ENCODE data around the gene HEMGN.
"Not testable (repeated sequence)": the region's sequence is repeated elsewhere in the genome, so short reads cannot be mapped to it uniquely, and the experiment has no call there.

The HEMGN gene

DNA sequence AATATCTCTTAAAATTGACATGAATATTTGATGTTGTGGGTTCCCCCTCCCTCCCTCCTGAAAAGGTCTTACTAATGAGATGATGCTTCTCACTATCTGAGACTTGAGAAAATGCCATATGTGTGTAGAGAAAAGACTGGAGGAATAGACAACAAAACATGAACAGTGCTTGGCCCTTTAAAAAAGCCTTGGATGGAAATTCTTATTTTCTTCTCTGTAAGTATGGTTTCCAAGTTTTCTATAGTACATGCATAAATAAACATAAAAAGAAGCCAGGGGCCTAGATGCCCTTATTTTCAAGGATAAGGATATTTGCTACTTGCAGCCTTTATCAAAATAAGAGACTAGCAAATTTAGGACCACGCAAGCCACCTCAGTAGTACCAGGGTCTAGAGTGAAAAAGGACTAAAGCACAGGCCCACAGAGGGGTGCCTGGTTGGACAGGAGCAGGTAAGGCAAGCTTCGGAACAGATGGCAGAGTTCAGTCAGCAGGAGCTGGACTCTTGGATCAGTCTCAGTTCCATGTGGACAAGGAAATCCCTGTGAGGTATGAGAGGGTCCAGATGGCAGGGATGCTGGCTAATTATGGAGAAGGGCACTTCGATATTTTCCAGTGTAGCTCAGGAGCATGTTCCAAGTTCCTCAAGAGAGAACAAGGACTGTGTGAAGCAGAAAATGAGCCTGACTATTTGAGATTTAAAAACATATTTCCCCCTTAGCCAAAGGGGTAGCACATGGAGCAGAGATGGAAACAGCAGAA lies 40.6 kb upstream of the HEMGN start:
- no peak for TF ChIP-seq CTCF (IDR thresholded peaks at IDR 0.05; ENCODE audit: control insufficient read depth, extremely low read depth, insufficient read depth)
- DNase-seq (ENCODE audit: low read depth), result no peak
- no peak overlapping the region for H3K4me3 ChIP-seq (ENCODE audit: low read depth, low read length)

DNA sequence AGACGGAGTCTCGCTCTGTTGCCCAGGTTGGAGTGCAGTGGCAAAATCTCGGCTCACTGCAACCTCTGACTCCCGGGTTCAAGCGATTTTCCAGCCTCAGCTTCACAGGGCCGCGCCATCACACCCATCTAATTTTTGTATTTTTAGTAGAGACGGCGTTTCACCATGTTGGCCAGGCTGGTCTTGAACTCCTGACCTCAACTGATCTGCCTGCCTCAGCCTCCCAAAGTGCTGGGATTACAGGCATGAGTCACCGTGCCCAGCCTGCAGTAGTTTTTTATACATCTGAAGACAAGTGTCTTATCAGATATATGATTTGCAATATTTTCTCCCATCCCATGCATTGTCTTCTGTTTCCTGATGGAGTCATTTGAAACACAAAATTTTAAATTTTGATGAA lies 38.7 kb upstream of the HEMGN start:
- not testable (repeated sequence) for H3K4me3 ChIP-seq (ENCODE audit: low read depth, low read length); DNase-seq (ENCODE audit: low read depth)

GRCh38 chr9:97975376-97975775 lies 37.4 kb upstream of the HEMGN start:
- no peak for DNase-seq (ENCODE audit: low read depth)
- TF ChIP-seq CTCF (IDR thresholded peaks at IDR 0.05; ENCODE audit: control insufficient read depth, extremely low read depth, insufficient read depth), result no peak
- H3K4me3 ChIP-seq (ENCODE audit: low read depth, low read length), result no peak overlapping the region

DNA sequence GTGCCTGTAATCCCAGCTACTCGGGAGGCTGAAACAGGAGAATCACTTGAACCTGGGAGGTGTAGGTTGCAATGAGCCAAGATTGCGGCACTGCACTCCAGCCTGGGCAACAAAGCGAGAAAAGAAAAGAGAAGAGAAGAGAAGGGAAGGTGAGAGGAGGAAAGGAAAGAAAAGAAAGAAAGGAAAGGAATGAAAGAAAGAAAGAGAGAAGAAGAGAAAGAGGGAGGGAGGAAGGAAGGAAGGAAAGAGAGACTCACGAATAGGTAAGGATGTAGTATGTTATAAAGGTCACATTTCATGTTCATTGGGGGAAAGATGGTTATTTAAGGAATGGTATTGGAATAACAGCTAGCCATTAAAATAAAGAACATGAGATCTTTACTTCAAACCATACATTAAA lies 34.8 kb upstream of the HEMGN start:
- TF ChIP-seq CTCF (IDR thresholded peaks at IDR 0.05; ENCODE audit: control insufficient read depth, extremely low read depth, insufficient read depth), result no peak
- DNase-seq (ENCODE audit: low read depth), result no peak
- H3K4me3 ChIP-seq (ENCODE audit: low read depth, low read length), result no peak overlapping the region

DNA sequence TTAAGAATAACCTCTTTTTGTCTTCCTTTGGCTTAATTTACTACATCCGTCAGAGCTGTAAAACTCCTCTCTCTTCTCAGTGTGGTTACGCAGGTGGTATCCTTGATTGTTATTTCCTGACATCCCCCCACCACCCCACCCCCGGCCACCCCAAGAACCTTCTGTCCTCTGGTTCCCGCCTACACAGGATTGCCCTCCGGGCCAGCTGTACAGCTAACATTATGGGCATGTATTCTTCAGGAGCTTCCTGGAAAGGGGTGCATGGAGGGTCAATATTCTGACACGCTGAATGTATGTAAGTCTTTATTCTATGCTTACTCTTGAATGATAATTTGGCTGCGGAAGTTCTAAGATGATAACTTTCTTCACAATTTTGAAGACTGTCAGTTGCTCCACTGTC lies 32.2 kb upstream of the HEMGN start:
- no peak overlapping the region for H3K4me3 ChIP-seq (ENCODE audit: low read depth, low read length)
- no peak for TF ChIP-seq CTCF (IDR thresholded peaks at IDR 0.05; ENCODE audit: control insufficient read depth, extremely low read depth, insufficient read depth)
- no peak for DNase-seq (ENCODE audit: low read depth)

DNA sequence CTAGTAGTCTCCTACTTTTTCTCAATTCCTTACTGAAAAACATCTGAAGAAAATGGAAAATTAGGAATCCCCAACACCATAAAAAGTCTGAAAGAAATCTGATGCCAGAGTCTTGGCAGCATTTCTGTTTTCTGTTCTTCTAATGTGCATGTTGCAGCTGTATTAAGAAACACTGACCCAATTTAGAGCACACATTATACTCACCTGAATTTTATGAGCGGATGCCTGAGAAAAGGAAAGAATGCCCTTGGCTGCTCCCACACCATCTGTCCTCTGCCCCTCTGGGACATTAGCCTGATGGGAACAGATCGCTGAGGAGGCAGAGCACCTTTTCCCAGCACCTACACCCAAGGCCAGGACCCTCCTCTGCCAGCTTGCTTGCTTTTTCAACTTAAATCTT lies 31.0 kb upstream of the HEMGN start:
- DNase-seq (ENCODE audit: low read depth), result no peak
- H3K4me3 ChIP-seq (ENCODE audit: low read depth, low read length), result no peak overlapping the region
- no peak for TF ChIP-seq CTCF (IDR thresholded peaks at IDR 0.05; ENCODE audit: control insufficient read depth, extremely low read depth, insufficient read depth)

GRCh38 chr9:97966493-97966892 lies 28.5 kb upstream of the HEMGN start:
- no peak for DNase-seq (ENCODE audit: low read depth)
- no peak overlapping the region for H3K4me3 ChIP-seq (ENCODE audit: low read depth, low read length)
- no peak for TF ChIP-seq CTCF (IDR thresholded peaks at IDR 0.05; ENCODE audit: control insufficient read depth, extremely low read depth, insufficient read depth)
